GM18511 (cell line): ENCODE data around the gene COL20A1.

Source experiments
- ATAC-seq: cut with Tn5 transposase; IDR thresholded peaks from one replicate; pipeline ENCODE4 v1.9.1; 2021; ENCODE audit warnings: mild to moderate bottlenecking, moderate library complexity; ENCODE audit not compliant: unreplicated experiment

COL20A1 gene

DNA sequence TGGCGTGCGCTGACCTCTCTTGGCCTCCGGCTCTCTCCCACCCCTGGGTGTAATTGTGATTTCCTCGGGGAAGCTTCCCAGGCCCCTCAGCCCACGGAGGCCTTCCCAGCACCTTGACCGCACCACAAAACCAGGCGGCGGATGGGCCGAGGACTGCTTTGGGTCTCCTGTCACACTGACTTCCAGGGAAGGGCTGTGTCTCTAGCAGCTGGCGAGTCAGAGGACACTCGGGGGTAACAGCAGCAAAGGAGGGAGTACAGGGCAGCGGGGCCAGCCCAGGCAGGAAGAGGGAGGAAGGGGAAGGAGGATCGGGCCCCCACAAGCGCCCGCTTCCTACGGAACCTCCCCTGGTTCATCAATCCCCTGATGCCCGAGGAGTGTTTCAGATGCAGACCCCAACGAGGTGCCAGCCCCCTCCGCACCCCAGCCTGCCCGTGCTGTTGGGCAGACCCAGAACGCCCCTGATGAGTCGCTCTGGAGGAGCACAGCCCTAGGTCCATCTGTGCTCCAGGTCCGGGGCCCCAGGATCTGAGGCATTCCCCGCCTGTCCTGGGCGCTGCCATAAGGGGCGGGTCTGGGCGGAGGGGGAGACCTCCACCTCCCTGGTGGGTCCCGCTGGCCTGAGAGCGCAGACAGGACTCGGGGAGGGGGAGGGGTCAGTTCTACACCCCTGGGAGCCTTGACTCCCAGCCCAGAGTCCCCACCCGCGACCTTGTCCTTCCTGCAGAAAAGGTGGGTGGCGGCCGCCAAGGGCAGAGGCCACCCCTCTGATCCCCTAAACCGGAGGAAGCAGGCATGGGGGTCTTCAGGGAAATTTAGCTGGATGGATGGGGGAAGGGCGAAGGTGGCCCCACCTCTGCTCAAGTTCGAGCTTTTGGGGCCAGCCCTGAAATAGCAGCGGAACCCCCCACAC lies 67.2 kb downstream of the COL20A1 start:
- no peak for ATAC-seq

- no peak for ATAC-seq
Observed at GRCh38 chr20:63360850-63361518, 68.0 kb downstream of the COL20A1 start, which contains the start of gene CHRNA4. Gene CHRNA4, minus strand, starts transcription at chr20:63361349. Its CDS starts 184 bp downstream, at chr20:63361165.

DNA sequence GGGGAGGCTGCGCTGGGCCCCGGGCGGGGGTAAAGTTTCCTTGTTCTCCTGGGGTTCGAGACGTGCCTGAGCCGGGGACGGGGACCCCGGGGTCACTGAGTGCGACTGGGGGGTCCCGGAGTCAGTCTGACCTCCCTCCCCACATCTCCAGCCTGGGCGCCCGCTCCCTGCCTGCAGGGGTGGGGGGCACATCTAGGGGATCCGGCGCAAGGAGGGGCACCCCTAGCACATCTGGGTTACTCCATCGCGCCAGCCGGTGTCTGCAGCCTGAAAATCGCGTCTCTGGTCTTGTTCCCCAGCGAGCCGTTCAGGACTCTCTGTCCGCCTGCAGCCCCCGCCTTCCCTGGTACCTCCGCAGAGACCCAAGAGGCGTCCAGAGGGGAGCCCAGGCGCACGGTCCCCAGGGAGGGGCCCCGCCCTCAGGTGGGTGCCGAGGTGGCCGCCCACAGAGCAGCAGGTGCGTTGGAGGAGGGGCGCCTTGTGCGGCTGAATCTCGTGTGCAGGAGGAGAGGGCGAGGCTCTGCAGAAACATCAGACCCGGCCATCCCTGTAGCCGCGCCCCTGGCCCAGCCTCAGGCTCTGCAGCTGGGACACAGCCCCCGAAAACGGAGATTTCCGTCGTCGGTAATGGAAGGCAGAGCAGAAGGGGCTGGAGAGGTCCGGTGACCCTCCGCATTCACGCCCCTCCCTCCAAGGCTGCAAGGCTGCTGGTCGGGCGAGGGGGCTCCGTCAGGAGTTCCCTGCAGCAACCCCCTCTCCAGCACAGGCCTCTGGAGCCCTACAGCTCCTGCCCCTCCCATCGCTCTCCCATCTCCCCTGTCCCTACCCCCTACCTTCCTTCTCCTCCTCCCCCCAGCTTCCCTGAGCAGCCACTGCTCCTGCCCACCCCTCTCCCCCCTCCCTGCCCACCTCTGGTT lies 68.8 kb downstream of the COL20A1 start:
- no peak for ATAC-seq

DNA sequence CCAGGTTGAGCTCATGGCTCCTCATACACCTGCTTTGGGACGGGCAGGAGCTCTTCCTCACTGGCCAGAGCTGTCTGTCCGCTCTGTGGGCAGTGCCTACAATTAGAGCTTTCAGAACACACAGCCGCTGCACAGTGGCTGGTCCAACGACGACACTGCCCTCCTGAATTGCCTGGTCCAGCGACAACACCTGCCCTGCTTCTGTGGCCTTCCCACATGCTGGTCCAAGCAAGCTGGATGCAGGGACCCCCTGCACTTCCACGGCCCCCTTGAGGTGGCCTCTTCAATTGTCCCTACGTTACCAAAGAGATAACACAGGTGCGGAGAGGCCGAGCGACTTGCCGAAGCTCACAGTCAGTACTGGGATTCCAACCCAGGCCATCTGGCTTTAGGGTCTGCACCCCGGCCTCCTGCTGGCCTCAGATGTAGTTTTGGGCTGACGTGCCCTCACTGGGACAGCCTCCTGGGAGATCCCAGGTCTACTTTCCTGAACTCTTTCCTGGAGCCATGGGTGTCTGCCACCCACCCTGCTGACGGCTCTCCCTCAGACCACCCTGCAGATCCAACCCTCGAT lies 69.5 kb downstream of the COL20A1 start:
- no peak for ATAC-seq

DNA sequence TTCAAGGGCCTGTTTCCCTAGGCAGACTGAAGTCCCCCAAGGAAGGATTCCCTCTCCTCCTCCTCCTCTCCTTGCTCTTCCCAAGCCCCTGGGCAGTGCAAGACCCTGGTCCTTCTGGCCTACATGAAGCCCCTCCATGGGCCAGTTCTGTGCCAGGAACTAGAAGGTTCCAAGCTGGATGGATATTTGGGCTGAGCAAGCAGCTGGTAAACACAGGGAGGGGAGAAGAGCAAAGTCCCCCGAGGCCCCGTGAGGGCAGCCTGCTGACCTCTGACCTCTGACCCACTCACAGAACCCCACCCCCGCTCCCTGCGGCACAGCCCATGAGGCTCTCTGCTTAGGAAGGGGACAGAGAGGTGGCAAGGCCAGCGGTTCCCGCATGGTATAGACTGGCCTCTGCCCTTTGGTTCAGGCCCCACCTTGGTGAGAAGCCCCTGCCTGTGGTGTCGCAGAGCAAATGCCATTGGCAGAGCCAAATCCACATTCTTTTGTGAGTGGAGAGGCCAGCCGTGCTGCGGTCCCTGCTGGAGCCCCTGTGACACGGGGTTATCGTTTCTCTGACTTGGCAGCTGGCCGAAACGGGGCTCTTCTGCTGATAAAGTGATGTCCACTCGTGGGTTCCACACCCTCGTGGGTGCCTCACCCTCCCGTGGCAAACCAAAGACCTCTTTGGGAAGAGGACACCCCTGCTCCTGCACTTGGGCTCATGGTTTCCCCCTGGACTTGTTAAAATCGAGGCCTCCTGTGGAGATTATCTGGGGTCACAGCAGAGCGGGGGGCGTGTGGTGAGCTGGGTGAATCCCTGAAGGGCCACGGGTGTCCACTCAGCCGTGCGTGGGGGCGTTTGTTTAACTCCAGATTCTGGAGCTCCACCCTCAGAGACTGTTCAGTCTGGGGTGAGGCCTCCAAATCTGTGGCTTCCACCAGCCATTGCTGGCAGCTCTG lies 70.3 kb downstream of the COL20A1 start:
- ATAC-seq: no peak

DNA sequence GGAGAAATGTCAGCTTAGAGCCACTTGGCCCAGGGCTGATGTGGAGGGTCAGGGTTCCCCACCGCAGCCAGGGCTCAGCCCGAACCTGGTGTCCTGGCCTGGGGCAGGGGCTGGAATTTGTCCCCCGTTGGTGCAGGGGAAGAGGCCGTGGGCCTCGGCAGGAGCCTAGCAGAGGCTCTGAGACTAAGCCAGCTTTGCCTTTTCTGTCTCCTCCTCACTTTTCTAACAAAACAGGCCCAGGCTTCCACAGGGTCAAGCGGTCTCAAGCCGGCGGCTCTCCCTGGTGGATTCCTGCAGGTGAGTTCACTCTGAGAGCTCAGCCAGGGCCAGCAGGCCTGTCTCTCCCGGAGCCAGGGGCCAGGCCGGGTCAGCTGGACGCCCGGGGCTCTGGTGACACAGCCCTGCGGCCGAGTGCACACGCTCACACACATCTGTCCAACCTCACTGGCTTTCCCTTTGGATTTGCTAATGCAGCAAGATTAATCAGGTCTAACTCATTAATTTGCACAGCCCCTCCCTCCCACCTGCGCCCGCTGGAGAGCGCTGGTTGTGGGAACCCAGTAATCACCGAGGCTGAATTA lies 71.1 kb downstream of the COL20A1 start:
- ATAC-seq: no peak

DNA sequence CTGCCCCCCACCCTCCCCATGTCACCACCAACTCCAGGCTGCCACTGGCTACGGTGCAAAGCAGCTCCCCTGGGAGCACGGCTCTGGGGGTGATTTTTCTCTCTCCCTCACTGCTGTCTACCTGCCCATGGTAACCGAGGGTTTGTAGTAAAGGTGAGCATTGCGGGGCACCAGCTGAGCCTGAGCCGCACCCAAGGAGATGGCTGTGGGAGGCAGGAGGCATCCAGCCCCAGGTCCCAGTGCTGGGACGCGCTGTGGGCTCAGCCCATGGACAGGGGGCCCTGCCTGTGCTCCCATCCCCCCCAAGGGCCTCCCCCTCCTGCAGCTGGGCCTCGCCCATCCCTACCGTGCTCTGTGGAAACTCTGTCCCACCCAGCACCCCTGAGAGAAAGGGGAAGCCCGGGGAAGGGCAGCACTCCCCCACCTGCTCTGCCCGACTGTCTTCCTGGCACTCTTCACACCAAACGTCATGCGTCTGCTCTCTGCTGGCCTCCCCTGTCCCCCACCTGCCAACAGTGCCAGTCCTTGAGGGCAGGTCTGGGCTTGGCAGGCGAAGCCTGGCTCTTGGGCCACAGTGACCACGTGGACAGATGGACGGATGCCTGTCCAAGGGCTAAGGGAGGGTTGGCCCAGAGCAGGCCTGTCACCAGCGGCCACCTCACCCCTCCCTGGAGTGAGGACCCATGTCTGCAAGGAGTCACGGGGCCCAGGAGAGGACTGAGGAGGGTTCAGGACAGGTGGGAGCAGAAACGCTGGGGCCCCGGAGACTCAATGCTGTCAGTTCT lies 72.0 kb downstream of the COL20A1 start:
- ATAC-seq: no peak

DNA sequence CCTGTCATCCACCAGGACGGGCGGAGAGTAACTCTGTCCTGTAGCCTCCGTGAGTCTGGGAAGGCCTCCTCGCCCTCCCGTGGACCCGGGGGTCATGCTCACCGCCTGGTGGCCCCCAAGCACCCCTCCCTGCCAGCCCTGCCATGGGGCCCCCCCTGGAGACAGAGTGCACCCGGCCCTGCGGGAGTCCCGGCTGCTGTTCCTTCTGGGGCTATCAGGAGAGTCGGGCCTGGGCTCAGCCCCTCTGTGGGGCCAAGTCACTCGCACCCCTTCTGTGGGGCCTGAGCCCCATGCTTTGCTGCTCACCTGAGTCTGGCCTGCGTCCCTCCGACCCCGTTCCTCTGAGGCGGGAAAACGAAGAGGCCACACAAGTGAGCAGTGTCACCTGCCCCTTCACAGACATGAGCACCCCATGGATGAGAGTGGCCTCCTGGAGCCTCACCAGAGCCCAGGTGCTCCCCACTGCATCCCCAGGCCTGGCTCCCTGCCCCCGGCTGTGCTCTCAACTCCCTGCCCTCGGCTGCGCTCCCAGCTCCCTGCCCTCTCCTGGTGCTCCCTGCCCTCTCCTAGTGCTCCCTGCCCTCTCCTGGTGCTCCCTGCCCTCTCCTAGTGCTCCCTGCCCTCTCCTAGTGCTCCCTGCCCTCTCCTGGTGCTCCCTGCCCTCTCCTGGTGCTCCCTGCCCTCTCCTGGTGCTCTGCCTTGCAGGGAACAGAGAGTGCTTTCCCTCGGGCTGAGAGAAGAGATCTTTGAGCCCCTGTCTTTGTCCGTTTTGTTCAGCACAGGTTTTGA lies 72.8 kb downstream of the COL20A1 start:
- no peak for ATAC-seq

DNA sequence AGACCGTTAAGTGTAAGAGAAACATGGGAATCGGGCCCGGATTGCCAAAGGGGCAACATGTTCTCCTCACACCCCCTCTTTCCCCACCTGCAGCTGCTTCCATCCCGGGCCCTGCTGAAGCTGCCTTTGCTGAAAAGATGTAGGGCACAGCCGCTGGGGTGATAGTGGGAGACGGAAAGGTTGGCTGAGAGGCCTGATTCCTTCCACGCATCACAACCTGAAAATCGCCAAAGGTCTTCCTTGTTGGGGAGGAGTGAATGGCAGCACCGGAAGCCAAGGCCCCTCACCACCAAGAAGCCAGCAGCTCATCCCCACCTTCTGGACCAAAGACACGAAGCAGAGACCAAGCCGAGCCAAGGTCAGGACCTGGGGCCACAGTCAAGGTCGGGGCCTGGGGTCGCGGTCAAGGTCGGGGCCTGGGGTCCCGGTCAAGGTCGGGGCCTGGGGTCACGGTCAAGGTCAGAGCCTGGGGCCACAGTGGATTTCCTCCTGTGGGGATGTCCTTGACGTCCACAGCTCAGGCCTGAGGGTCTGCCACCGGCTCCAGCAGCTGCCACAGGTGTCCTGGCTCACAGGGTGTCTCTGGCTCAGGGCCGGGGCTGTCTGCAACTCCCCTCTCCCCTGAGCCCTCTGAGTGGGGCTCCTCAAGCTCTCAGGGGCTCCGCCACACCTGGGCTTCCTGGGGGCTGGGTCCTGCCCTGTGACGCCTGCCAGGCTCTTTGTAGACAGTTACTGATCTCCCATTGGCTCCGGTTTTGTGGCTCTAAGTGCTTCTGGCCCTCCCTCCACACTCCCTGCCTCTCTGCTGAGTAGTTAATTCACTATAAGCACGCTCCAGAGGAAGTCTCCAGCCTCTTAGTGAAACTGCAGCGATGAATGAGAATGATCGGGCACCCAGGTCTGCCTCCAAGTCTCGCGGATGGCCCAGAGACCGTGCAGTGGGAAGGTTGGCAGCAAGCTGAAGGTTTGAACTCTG lies 73.7 kb downstream of the COL20A1 start:
- ATAC-seq: no peak

DNA sequence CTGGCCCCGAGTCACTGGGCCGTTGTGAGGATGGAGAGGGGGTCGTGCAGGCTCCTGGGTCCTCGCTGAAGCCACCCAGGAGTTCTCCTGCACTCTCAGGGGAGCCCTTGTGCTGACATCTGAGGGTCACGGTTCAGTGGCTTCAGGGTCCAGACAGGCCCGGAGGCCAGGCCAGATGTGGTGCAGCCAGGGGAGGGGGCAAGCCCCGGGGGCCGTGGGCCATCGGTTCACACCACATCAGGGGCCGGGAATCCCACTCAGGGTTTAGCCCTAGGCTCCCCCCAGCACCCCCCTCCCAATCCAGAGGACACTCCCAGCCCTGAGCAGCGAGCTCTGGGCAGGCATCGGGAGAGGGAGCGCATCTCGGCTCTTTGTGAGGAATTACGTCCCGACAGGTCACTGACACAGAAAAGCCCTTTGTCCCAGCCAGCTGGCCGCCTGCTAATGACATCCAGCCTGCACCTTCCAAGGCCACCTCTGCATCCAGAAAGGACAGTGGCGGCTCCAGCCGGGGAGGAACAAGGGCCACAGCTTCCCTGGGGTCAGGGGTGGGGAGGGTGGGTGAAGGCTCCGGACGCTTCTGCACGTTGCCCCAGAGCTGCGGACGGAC lies 74.6 kb downstream of the COL20A1 start:
- no peak for ATAC-seq

GRCh38 chr20:63368151-63368550 lies 75.2 kb downstream of the COL20A1 start:
- no peak for ATAC-seq

- ATAC-seq: no peak
Observed at GRCh38 chr20:63369024-63369530, 76.1 kb downstream of the COL20A1 start.

DNA sequence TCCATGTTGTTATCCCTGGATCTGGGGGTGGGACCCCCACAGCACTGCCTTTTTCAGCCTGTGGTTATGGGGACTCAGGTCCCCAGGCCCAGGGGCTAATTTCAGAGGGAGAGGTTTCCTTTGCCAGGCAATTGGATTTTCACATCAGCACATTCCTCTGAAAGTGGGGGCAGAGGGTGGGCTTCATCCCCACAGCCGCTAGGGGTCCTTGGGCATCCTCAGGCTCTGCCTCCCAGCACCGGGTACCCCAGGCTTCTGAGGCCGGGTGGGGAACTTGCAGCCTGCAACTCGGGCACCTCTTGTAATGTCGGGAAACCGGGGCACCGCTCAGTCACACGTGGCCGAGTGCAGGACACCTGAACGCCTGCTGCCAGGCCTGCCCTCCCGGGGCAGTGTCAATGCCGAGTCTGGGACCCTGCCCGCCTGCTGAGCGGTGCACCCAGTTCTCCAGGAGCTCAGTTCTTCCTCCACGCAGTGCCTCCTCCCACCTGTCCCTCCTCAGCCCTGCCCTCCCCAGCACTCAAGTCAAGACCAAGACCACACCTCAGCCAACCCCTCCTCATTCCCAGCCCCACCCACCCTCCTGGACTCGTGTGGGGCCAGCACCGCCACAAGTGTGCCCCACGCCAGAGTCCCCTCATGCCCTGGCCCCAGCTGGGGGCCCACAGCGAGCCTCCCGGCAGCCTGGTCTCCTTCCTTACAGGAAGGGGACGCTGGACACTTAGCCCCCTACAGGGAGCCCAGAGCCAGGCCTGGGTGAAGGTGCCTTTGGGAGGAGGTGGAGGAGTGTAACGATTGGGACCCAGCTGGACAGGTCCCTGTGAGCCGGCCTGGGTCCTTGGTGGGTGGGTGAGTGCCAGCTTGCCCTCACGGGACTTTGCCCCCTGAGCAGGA lies 77.0 kb downstream of the COL20A1 start:
- no peak for ATAC-seq

GRCh38 chr20:63370618-63371187 lies 77.7 kb downstream of the COL20A1 start:
- ATAC-seq: no peak
